ENCODE results near the gene ADAMTS17.

Gene ADAMTS17

DNA sequence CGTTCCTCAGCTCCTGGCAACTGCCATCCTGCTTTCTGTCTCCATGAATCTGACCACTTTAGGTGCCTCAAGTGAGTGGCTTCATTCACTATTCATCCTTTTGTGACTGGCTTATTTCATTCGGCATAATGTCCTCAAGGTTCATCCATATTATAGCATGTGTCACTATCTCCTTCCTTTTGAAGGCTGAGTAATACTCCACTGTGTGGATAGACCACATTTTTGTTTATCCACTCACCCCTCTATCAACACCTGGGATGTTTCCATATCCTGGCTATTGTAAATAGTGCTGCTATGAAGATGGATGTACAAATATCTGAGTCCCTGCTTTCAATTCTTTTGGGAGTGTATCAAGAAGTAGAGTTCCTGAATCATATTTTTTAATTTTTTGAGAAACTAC is 98.8 kb downstream of the ADAMTS17 start:
- DNase-seq (ENCODE audit: low read depth), result no peak
- TF ChIP-seq CTCF (IDR thresholded peaks at IDR 0.05; ENCODE audit: low read depth, low read length) (no peak), POLR2A (IDR thresholded peaks at IDR 0.05; ENCODE audit: extremely low read depth, insufficient read length) (no peak), MYC (IDR thresholded peaks at IDR 0.05; ENCODE audit: low read depth, low read length) (no peak)
- TF ChIP-seq, protein P1, sequence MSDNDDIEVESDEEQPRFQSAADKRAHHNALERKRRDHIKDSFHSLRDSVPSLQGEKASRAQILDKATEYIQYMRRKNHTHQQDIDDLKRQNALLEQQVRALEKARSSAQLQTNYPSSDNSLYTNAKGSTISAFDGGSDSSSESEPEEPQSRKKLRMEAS (IDR thresholded peaks at IDR 0.05; ENCODE audit: low read depth, low read length), result no peak
- H3K4me3 ChIP-seq (ENCODE audit: low read depth, low read length), result no peak overlapping the region

DNA sequence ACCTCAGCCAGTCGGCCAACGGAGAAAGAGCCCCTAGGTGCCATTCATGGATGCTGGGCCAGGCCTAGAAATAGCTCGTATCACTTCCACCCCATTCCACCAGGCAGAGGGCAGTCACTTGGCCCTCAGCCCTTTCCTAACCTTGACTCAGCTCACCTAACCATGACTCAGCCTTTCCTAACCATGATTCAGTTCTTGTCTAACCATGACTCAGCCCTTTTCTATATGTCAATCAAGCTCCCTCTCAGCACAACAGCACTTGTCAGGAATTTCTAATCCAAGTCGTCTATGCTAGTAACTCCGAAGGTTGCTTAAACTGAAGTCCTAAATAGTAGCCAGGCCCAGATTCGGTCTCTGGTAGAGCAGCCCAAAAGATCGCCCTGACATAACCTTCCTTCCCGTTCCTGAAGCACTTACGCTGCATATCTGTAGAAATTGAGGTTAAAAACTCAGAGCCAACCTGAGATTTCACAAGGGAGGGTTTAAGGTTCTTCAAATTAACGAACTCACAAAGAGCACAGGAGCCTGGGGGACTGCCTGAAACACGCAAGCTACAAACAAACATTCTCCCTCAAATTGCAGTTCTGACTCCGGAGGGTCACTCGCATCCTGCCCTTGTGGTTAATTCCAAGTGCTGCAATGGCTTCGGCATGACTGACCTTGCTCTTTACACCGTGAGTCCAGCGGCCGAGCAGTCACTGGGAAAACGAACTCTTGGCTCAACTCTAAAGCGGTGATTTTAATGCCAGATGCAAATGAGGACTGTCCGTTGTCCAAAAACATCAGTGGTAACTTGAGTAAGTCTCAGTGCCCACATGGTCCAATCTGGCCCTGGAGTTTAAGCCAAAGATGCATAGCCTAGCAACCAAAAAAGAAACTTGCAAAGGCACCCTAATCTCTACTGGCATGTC is 99.9 kb downstream of the ADAMTS17 start:
- H3K4me3 ChIP-seq (ENCODE audit: low read depth, low read length), result no peak overlapping the region
- DNase-seq (ENCODE audit: low read depth), result peak; percentile 62
- TF ChIP-seq, protein P1 (IDR thresholded peaks at IDR 0.05; ENCODE audit: low read depth, low read length), result no peak
- no peak for TF ChIP-seq CTCF (IDR thresholded peaks at IDR 0.05; ENCODE audit: low read depth, low read length)
- TF ChIP-seq MYC (IDR thresholded peaks at IDR 0.05; ENCODE audit: low read depth, low read length), result no peak
- no peak for TF ChIP-seq POLR2A (IDR thresholded peaks at IDR 0.05; ENCODE audit: extremely low read depth, insufficient read length)

- no peak for DNase-seq (ENCODE audit: low read depth)
- no peak overlapping the region for H3K4me3 ChIP-seq (ENCODE audit: low read depth, low read length)
- TF ChIP-seq, protein P1 (IDR thresholded peaks at IDR 0.05; ENCODE audit: low read depth, low read length), result no peak
- no peak for TF ChIP-seq MYC (IDR thresholded peaks at IDR 0.05; ENCODE audit: low read depth, low read length)
- no peak for TF ChIP-seq POLR2A (IDR thresholded peaks at IDR 0.05; ENCODE audit: extremely low read depth, insufficient read length)
- TF ChIP-seq CTCF (IDR thresholded peaks at IDR 0.05; ENCODE audit: low read depth, low read length), result no peak
Observed at GRCh38 chr15:100236981-100237720, 104.6 kb downstream of the ADAMTS17 start.

DNA sequence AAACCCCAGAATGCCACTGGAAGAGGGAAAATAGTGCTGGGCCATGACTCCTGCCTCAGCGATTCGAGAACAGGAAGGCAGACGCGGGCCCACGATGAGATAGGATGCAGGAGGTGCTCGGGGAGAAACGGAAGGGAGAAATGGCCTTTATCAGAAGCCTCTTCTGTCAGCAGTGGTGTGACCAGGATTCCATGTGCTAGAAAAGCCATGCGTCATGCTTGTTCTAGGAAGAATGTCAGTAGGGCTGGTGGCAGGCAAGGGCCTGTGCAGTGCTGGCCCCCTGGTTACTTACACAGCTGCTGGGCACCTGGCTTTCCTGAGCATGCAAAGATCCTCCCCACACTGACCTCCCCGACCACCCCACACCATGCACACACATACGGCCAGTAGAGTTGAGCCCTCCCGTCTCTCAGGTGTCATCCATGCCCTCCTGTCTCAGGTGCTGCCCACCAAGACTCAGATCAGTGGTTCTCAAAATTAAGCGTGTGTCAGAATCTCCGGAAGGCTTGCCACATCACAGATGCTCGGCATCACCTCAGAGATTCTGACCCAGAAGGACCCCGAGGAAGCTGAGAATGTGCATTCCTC is 106.7 kb downstream of the ADAMTS17 start:
- DNase-seq (ENCODE audit: low read depth), result no peak
- H3K4me3 ChIP-seq (ENCODE audit: low read depth, low read length), result no peak overlapping the region
- TF ChIP-seq CTCF (IDR thresholded peaks at IDR 0.05; ENCODE audit: low read depth, low read length) (no peak), POLR2A (IDR thresholded peaks at IDR 0.05; ENCODE audit: extremely low read depth, insufficient read length) (no peak), MYC (IDR thresholded peaks at IDR 0.05; ENCODE audit: low read depth, low read length) (no peak)
- TF ChIP-seq, protein P1 (IDR thresholded peaks at IDR 0.05; ENCODE audit: low read depth, low read length), result no peak

DNA sequence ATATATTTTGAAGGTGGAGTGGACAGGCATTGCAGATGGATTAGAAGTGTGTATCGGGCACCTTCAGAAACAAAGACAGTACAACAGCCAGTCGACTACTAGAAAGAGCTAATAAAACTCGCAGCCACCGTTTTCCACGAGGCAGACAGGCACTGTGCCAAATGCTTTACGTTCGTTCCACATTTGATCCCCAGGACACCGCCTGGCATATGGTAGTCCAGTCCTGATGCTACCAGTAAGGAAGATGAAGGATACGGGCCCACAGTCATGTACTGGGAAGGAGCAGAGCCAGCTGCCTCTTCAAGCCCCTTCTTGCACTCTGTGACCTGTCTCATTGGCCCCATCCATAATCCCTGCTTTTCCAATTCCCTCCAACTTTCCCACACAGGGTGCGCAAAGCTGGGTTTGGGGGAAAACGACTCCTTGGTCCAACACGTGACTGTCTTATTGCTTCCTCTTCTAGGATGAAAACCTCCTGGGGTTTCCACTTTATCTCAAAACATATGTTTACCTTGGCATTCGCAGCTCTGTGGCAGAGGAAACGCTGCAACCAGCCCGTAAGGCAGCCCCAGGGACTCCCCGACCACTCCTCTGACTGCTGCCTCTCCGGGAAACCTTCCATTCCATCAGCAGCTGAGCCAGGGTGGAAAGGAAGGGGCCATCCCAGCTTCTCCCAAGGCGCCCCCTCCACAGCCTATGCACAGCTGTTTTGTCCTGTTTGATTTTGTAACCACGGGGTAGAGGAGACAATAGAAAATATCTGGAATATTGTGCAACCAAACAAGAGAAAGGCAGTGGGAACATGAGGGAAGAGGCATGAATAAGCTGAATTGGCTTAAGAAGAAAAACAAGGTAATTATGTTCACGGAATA is 107.4 kb downstream of the ADAMTS17 start:
- TF ChIP-seq CTCF (IDR thresholded peaks at IDR 0.05; ENCODE audit: low read depth, low read length), result no peak
- no peak overlapping the region for H3K4me3 ChIP-seq (ENCODE audit: low read depth, low read length)
- DNase-seq (ENCODE audit: low read depth), result no peak
